CD14-positive monocyte (primary cell): ENCODE results near the gene PPP6R3. TPM values are rescaled to one million over a fixed set of nuclear protein-coding genes. Genes with fewer than 3 reads are reported as not detected.

Source experiments
- DNase-seq, 3 donors: peaks; one replicate each; pipeline ENCODE4 v3.0.0-alpha.2; 2011 to 2022
- H2AFZ ChIP-seq: 2 replicates; pipeline ENCODE4 v1.6.0; 2012; ENCODE audit warnings: mild to moderate bottlenecking, low read depth, low read length, inconsistent platforms; ENCODE audit not compliant: insufficient read depth, poor library complexity, severe bottlenecking
- H3K27ac ChIP-seq, 2 donors: 1 replicate in 1 of 2; 2 replicates in 1 of 2; pipeline ENCODE4 v1.5.1; 2012 to 2013; ENCODE audit warnings: low read length in 2 of 2, control low read depth in 1 of 2, inconsistent platforms in 1 of 2, low read depth in 1 of 2, mild to moderate bottlenecking in 1 of 2
- H3K27me3 ChIP-seq, 2 donors: one replicate each; pipeline versions ENCODE4 v1.6.0 to v1.6.1; 2011 to 2013; ENCODE audit warnings: low read length in 2 of 2; ENCODE audit not compliant: control insufficient read depth in 2 of 2, insufficient read depth in 2 of 2
- H3K36me3 ChIP-seq, 2 donors: replicated peaks in 1 of 2; 1 replicate in 1 of 2; 2 replicates in 1 of 2; pipeline versions ENCODE4 v1.5.1 to v1.6.1; 2012 to 2013; ENCODE audit warnings: low read length in 2 of 2, control low read depth in 1 of 2, inconsistent platforms in 1 of 2, mild to moderate bottlenecking in 1 of 2; ENCODE audit not compliant: insufficient read depth in 2 of 2, control insufficient read depth in 1 of 2
- H3K4me1 ChIP-seq, 2 donors: 1 replicate in 1 of 2; 2 replicates in 1 of 2; pipeline versions ENCODE4 v1.5.1 to v1.6.1; 2012 to 2013; ENCODE audit warnings: low read length in 2 of 2, control low read depth in 1 of 2, inconsistent platforms in 1 of 2, mild to moderate bottlenecking in 1 of 2, moderate library complexity in 1 of 2; ENCODE audit not compliant: insufficient read depth in 2 of 2, control insufficient read depth in 1 of 2
- H3K4me2 ChIP-seq: replicated peaks from 2 replicates; pipeline ENCODE3; 2012; ENCODE audit warnings: low read length, moderate library complexity, mild to moderate bottlenecking; ENCODE audit not compliant: poor library complexity, severe bottlenecking; ENCODE audit errors: extremely low read depth
- H3K4me3 ChIP-seq, 3 experiments: fragments of 200-600 bp in 1 of 3; sonication (generic) in 1 of 3; replicated peaks in 1 of 3; 1 replicate in 2 of 3; 2 replicates in 1 of 3; pipeline ENCODE4 v1.5.1; 2011 to 2013; ENCODE audit warnings: low read length in 3 of 3, mild to moderate bottlenecking in 3 of 3, control low read depth in 2 of 3, low read depth in 2 of 3, inconsistent platforms in 1 of 3, moderate library complexity in 1 of 3
- H3K79me2 ChIP-seq: 2 replicates; pipeline ENCODE4 v1.6.0; 2012; ENCODE audit warnings: mild to moderate bottlenecking, control low read depth, inconsistent platforms, low read length, moderate library complexity; ENCODE audit not compliant: insufficient read depth
- H3K9ac ChIP-seq: 2 replicates; pipeline ENCODE4 v1.6.0; 2017; ENCODE audit warnings: low read length, mild to moderate bottlenecking; ENCODE audit not compliant: insufficient read depth, poor library complexity, severe bottlenecking
- H3K9me3 ChIP-seq, 2 donors: replicated peaks in 1 of 2; 1 replicate in 1 of 2; 2 replicates in 1 of 2; pipeline versions ENCODE4 v1.5.1 to v1.6.1; 2012 to 2013; ENCODE audit warnings: low read length in 2 of 2, control low read depth in 1 of 2; ENCODE audit not compliant: control insufficient read depth in 1 of 2, insufficient read depth in 1 of 2
- H4K20me1 ChIP-seq: 2 replicates; pipeline ENCODE4 v1.6.0; 2012; ENCODE audit warnings: mild to moderate bottlenecking, low read length, control low read depth, moderate library complexity; ENCODE audit not compliant: insufficient read depth
- H3K27ac Mint-ChIP-seq, 7 donors: one replicate each; pipeline ENCODE4 v1.8.0; 2020; ENCODE audit warnings: mild to moderate bottlenecking in 7 of 7, mixed read lengths in 7 of 7, moderate library complexity in 6 of 7, inconsistent platforms in 2 of 7
- H3K27me3 Mint-ChIP-seq, 3 donors: one replicate each; pipeline ENCODE4 v1.8.0; 2021 to 2022; ENCODE audit warnings: low read depth in 3 of 3, mild to moderate bottlenecking in 3 of 3, mixed read lengths in 3 of 3, moderate library complexity in 3 of 3, inconsistent platforms in 1 of 3
- H3K36me3 Mint-ChIP-seq, 2 donors: one replicate each; pipeline ENCODE4 v1.8.0; 2020; ENCODE audit warnings: mixed read lengths in 2 of 2, inconsistent platforms in 1 of 2, mild to moderate bottlenecking in 1 of 2
- H3K4me1 Mint-ChIP-seq: one replicate; pipeline ENCODE4 v1.8.0; 2020; ENCODE audit warnings: mild to moderate bottlenecking, mixed read lengths
- H3K4me3 Mint-ChIP-seq, 2 donors: one replicate each; pipeline ENCODE4 v1.8.0; 2020; ENCODE audit warnings: mild to moderate bottlenecking in 2 of 2, mixed read lengths in 2 of 2, moderate library complexity in 1 of 2
- H3K9me3 Mint-ChIP-seq, 7 donors: one replicate each; pipeline ENCODE4 v1.8.0; 2020 to 2022; ENCODE audit warnings: mixed read lengths in 7 of 7, mild to moderate bottlenecking in 6 of 7, moderate library complexity in 6 of 7, inconsistent platforms in 2 of 7
- WGBS: methylation state at CpG from one replicate; pipeline ENCODE4 v1.1.5; 2013; ENCODE audit warnings: missing lambda C conversion rate; ENCODE audit not compliant: insufficient coverage; 5-methylcytosine and 5-hydroxymethylcytosine counted together
- intact Hi-C, 2 donors: fragments of 100-400 bp; cut with micrococcal nuclease; formaldehyde crosslinking; loops; one replicate each; pipeline versions ENCODE4 v1.15.0 to v1.15.1; 2023
- polyA plus RNA-seq, 3 donors: library from polyadenylated mRNA; depleted of rRNA in 1 of 3; unstranded in 2 of 3; stranded (reverse) in 1 of 3; fragments of 300-500 nt in 2 of 3; fragments of >200 nt in 1 of 3; fragmentation: Illumina TruSeq in 2 of 3; gene quantifications; 1 replicate in 2 of 3; 2 replicates in 1 of 3; pipeline ENCODE4 v1.2.3, GENCODE V29; 2012 to 2021
- TF ChIP-seq, protein P1 (sequence below): fragments of 200-600 bp; IDR thresholded peaks from one replicate; pipeline ENCODE4 v1.8.0; 2022; ENCODE audit warnings: antibody characterized with exemption, mild to moderate bottlenecking

Gene PPP6R3
- polyA plus RNA-seq, 3 donors = 22.9 to 39.4 (median 38.1) TPM

DNA sequence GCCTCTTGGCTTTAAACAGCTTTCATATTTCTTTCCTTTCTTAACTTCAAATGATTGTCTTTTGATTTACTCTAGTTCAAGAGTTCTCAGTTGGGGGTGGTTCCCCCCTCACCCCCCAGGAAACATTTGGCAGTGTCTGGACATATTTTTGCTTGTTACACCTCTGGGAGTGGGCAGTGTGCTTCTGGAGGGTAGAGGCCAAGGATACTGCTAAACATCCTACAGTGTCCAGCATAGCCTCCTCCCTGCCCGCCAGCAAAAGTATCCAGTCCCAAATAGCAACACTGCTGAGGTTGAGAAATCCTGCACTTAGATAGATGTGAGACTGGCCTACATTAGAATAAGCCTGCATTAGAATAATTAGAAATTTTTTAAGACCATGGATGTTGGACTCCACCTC, 3.2 kb downstream of the PPP6R3 start:
- no CpG with 5 or more reads among the region's 1 CpG for WGBS
- no peak overlapping the region for H3K9ac ChIP-seq
- H3K27ac ChIP-seq = peak overlapping the region in 1 of 2 donors; percentile 58
- Mint-ChIP-seq H3K27ac (peak overlapping the region in 2 of 7 donors; percentile 7 to 36), H3K36me3 (peaks cover 8 to 14% of the 10 kb centered on the region in 2 donors), H3K27me3 (no peaks in the 10 kb centered on the region), H3K9me3 (no peaks in the 10 kb centered on the region), H3K4me1 (peaks cover 66% of the 10 kb centered on the region), H3K4me3 (no peak overlapping the region)
- no peak overlapping the region for H2AFZ ChIP-seq
- no peak for DNase-seq
- peaks cover 35 to 52% of the 10 kb centered on the region in 2 donors for H3K4me1 ChIP-seq
- no peaks in the 10 kb centered on the region for H3K27me3 ChIP-seq
- intact Hi-C loops = loop anchor here in 1 of 2 donors (5.0 kb wide), 1 partner anchor 251 kb away; the partner anchor contains the start of gene KMT5B
- peaks cover 0 to 9% of the 10 kb centered on the region in 2 donors for H3K36me3 ChIP-seq
- peaks cover 82% of the 10 kb centered on the region for H3K79me2 ChIP-seq
- no peaks in the 10 kb centered on the region for H3K9me3 ChIP-seq
- H3K4me3 ChIP-seq = no peak overlapping the region
- TF ChIP-seq, protein P1, sequence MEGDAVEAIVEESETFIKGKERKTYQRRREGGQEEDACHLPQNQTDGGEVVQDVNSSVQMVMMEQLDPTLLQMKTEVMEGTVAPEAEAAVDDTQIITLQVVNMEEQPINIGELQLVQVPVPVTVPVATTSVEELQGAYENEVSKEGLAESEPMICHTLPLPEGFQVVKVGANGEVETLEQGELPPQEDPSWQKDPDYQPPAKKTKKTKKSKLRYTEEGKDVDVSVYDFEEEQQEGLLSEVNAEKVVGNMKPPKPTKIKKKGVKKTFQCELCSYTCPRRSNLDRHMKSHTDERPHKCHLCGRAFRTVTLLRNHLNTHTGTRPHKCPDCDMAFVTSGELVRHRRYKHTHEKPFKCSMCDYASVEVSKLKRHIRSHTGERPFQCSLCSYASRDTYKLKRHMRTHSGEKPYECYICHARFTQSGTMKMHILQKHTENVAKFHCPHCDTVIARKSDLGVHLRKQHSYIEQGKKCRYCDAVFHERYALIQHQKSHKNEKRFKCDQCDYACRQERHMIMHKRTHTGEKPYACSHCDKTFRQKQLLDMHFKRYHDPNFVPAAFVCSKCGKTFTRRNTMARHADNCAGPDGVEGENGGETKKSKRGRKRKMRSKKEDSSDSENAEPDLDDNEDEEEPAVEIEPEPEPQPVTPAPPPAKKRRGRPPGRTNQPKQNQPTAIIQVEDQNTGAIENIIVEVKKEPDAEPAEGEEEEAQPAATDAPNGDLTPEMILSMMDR = no peak
- H4K20me1 ChIP-seq = peaks cover 77% of the 10 kb centered on the region
- H3K4me2 ChIP-seq = peak overlapping the region; percentile 15

DNA sequence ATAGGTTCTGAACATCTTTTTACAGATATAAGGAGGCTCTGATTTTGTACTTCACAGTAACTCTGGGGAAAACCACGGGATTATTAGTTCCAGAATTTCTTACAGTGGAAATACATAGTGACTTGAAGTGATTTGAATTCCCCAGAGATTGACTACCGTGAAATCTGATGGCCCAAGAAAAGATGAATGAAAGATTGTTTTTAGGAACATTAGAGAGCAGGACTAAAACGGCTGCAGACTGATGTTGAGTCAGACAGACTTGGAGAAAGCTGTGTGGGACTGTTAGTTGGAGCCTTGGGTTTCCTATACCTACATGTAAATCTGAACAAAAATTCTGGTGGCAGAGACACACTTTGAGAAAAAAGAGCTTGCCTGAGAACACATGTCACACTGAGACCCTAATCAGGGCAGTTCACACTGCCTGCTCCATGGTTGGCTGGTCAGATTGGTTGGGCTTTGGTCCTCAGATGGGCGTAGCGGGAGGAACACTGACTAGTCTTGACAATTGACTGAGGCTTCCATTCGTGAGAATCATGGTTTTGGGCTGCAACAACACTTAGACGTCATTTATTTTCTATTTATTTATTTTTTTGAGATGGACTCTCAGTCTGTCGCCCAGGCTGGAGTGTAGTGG, 6.8 kb downstream of the PPP6R3 start:
- H4K20me1 ChIP-seq = peaks cover 100% of the 10 kb centered on the region
- no peak overlapping the region for H2AFZ ChIP-seq
- Mint-ChIP-seq H3K9me3 (no peaks in the 10 kb centered on the region), H3K4me1 (peaks cover 86% of the 10 kb centered on the region), H3K27ac (peak overlapping the region in 4 of 7 donors; percentile 27 to 66 (median 37)), H3K4me3 (no peak overlapping the region), H3K36me3 (peaks cover 8 to 25% of the 10 kb centered on the region in 2 donors), H3K27me3 (no peaks in the 10 kb centered on the region)
- H3K9ac ChIP-seq = no peak overlapping the region
- intact Hi-C loops = no loop called here
- H3K9me3 ChIP-seq = no peaks in the 10 kb centered on the region
- H3K79me2 ChIP-seq = peaks cover 99% of the 10 kb centered on the region
- TF ChIP-seq, protein P1 = no peak
- no peak for DNase-seq
- 91% methylated on average over 4 of the region's 8 CpGs for WGBS
- H3K36me3 ChIP-seq = peaks cover 0 to 9% of the 10 kb centered on the region in 2 donors
- peaks cover 50 to 72% of the 10 kb centered on the region in 2 donors for H3K4me1 ChIP-seq
- no peak overlapping the region for H3K27ac ChIP-seq
- no peaks in the 10 kb centered on the region for H3K27me3 ChIP-seq
- no peak overlapping the region for H3K4me2 ChIP-seq
- H3K4me3 ChIP-seq = no peak overlapping the region
